ENCODE measurements around the gene FHOD3.

DNA sequence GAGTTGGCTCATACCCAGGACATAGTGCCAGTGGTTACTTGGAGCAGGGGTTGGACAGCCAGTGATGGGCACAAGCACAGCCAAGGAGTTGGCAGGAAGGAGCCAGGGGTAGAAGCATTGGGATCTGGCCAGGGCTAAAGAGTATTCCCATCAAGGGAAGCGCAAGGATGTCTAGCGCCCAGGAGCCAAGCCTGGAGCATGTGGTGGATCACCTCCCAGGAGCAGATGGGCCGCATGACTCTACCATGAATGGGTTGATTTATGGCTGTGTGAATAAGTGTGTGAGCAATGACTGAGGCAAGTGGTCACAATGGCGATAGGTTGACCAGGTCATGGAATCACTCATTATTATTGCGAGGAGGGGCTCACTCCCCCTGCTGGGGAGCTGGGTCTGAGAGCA is 111.1 kb downstream of the FHOD3 start:
- TF ChIP-seq POLR2A (IDR thresholded peaks at IDR 0.05; ENCODE audit: low read depth, low read length) (no peak), POLR2AphosphoS5 (IDR thresholded peaks at IDR 0.05; ENCODE audit: low read depth, low read length) (no peak), TAF1 (IDR thresholded peaks at IDR 0.05; ENCODE audit: borderline replicate concordance, low read depth, low read length) (no peak)

Data from GM12892 (cell line).